Right atrium auricular region (tissue), 2 donors: ENCODE measurements around the gene PPP1R12C. TPM values are rescaled to one million over a fixed set of nuclear protein-coding genes. Genes with fewer than 3 reads are reported as not detected.
A peak's percentile ranks its signal among the peaks of the same experiment; 100 is the strongest.
"Not testable (repeated sequence)": the region's sequence is repeated elsewhere in the genome, so short reads cannot be mapped to it uniquely, and the experiment has no call there.

Source experiments
- DNase-seq: peaks from one replicate; pipeline ENCODE4 v3.0.0-alpha.2; 2019; ENCODE audit warnings: low spot score
- H3K27ac ChIP-seq, 2 donors: fragments of 200-600 bp; sonication (generic); 1 replicate in 1 of 2; 2 replicates in 1 of 2; pipeline ENCODE4 v1.5.1; 2016 to 2019
- H3K27me3 ChIP-seq, 2 donors: fragments of 200-600 bp; sonication (generic); one replicate each; pipeline versions ENCODE4 v1.5.1 to v1.6.0; 2017 to 2019
- H3K36me3 ChIP-seq: fragments of 200-600 bp; sonication (generic); one replicate; pipeline ENCODE4 v1.5.1; 2016
- H3K4me1 ChIP-seq, 2 donors: fragments of 200-600 bp; sonication (generic); one replicate each; pipeline versions ENCODE4 v1.5.1 to v1.6.0; 2017 to 2019
- H3K4me3 ChIP-seq, 2 donors: fragments of 200-600 bp; sonication (generic); 1 replicate in 1 of 2; 2 replicates in 1 of 2; pipeline ENCODE4 v1.5.1; 2017 to 2019; ENCODE audit warnings: mild to moderate bottlenecking in 1 of 2, moderate library complexity in 1 of 2
- H3K9me3 ChIP-seq, 2 donors: fragments of 200-600 bp; sonication (generic); one replicate each; pipeline ENCODE4 v1.5.1; 2019
- CTCF ChIP-seq, 2 donors: fragments of 200-600 bp; sonication (generic); IDR thresholded peaks; one replicate each; pipeline ENCODE4 v1.5.1; 2019; ENCODE audit warnings: antibody characterized with exemption in 2 of 2
- total RNA-seq, 2 donors: library from RNA; depleted of rRNA; stranded (reverse); fragments of >200 nt; gene quantifications; one replicate each; pipeline ENCODE4 v1.1.0, GENCODE V29; 2016

Gene PPP1R12C
- total RNA-seq, 2 donors from 2014 or later, result 98.9 to 205 TPM

- peaks cover 0 to 50% of the 10 kb centered on the region in 2 donors for H3K4me1 ChIP-seq
- H3K27me3 ChIP-seq, result no peaks in the 10 kb centered on the region
- H3K9me3 ChIP-seq, result no peaks in the 10 kb centered on the region
- no peak for TF ChIP-seq CTCF (IDR thresholded peaks at IDR 0.05)
- peaks cover 37% of the 10 kb centered on the region for H3K36me3 ChIP-seq
- no peak overlapping the region for H3K4me3 ChIP-seq
- H3K27ac ChIP-seq, result peak overlapping the region; percentile 96 to 97
- DNase-seq, result no peak
These were observed 6.1 kb downstream of the PPP1R12C start for GRCh38 chr19:55111238-55111831.

- no peak for DNase-seq
- Histone ChIP-seq H3K27me3 (no peaks in the 10 kb centered on the region), H3K36me3 (peaks cover 37% of the 10 kb centered on the region), H3K9me3 (no peaks in the 10 kb centered on the region), H3K4me3 (no peak overlapping the region), H3K4me1 (peaks cover 0 to 35% of the 10 kb centered on the region in 2 donors), H3K27ac (no peak overlapping the region)
- no peak for TF ChIP-seq CTCF (IDR thresholded peaks at IDR 0.05)
These were observed 7.7 kb downstream of the PPP1R12C start for GRCh38 chr19:55109527-55110291.

GRCh38 chr19:55107252-55107651, 10.2 kb downstream of the PPP1R12C start:
- Histone ChIP-seq H3K36me3 (peaks cover 47% of the 10 kb centered on the region), H3K4me1 (peaks cover 0 to 10% of the 10 kb centered on the region in 2 donors)
- DNase-seq, H3K4me3 ChIP-seq, H3K27me3 ChIP-seq, H3K9me3 ChIP-seq, H3K27ac ChIP-seq: not testable (repeated sequence)

GRCh38 chr19:55106591-55106990, 10.8 kb downstream of the PPP1R12C start:
- Histone ChIP-seq H3K36me3 (peaks cover 48% of the 10 kb centered on the region), H3K9me3 (peaks cover 0 to 8% of the 10 kb centered on the region in 2 donors), H3K27me3 (no peaks in the 10 kb centered on the region), H3K4me3 (no peak overlapping the region), H3K4me1 (peaks cover 0 to 4% of the 10 kb centered on the region in 2 donors), H3K27ac (no peak overlapping the region)
- no peak for TF ChIP-seq CTCF (IDR thresholded peaks at IDR 0.05)
- DNase-seq, result no peak

- Histone ChIP-seq H3K27me3 (no peaks in the 10 kb centered on the region), H3K9me3 (peaks cover 0 to 8% of the 10 kb centered on the region in 2 donors), H3K27ac (no peak overlapping the region), H3K36me3 (peaks cover 57% of the 10 kb centered on the region), H3K4me1 (peaks cover 0 to 4% of the 10 kb centered on the region in 2 donors), H3K4me3 (no peak overlapping the region)
- no peak for TF ChIP-seq CTCF (IDR thresholded peaks at IDR 0.05)
- no peak for DNase-seq
These were observed 12.2 kb downstream of the PPP1R12C start for GRCh38 chr19:55105237-55105636.

GRCh38 chr19:55103190-55103589, 14.2 kb downstream of the PPP1R12C start:
- no peak for TF ChIP-seq CTCF (IDR thresholded peaks at IDR 0.05)
- Histone ChIP-seq H3K9me3 (peaks cover 0 to 8% of the 10 kb centered on the region in 2 donors), H3K4me1 (peaks cover 0 to 20% of the 10 kb centered on the region in 2 donors), H3K27me3 (no peaks in the 10 kb centered on the region), H3K27ac (no peak overlapping the region), H3K36me3 (peaks cover 60% of the 10 kb centered on the region), H3K4me3 (no peak overlapping the region)
- no peak for DNase-seq
